ENCODE data around the gene DDC.

Gene DDC

DNA sequence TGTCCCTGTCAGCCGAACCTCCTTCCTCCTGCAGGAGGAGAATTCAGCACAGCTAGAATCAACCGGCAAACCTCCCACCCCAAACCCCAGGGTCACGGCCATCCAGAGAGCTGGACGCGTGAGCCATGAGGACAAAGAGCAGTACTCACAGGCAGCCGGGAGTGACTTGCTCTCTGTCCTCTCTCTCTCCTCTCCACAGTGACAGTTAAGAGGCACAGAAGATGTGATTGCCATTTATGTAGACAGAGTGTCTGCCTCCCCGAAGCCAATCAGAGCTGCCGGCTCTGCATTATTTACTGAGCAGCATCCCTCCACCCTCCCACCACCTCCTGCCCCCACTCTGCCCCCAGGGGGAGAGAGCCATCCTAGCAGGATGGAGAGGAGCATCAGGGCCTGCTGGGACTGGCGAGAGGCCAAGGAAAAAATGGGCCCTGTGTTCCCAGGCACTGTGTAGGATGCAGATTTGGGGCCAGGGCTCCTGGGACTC, 4.3 kb downstream of the DDC start:
- TF ChIP-seq SNAI2 (CRISPR knock-in tag; IDR thresholded peaks at IDR 0.05) = no peak
- TF ChIP-seq, protein P1, sequence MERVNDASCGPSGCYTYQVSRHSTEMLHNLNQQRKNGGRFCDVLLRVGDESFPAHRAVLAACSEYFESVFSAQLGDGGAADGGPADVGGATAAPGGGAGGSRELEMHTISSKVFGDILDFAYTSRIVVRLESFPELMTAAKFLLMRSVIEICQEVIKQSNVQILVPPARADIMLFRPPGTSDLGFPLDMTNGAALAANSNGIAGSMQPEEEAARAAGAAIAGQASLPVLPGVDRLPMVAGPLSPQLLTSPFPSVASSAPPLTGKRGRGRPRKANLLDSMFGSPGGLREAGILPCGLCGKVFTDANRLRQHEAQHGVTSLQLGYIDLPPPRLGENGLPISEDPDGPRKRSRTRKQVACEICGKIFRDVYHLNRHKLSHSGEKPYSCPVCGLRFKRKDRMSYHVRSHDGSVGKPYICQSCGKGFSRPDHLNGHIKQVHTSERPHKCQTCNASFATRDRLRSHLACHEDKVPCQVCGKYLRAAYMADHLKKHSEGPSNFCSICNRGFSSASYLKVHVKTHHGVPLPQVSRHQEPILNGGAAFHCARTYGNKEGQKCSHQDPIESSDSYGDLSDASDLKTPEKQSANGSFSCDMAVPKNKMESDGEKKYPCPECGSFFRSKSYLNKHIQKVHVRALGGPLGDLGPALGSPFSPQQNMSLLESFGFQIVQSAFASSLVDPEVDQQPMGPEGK (CRISPR knock-in tag; IDR thresholded peaks at IDR 0.05; ENCODE audit: borderline replicate concordance) = no peak
- TF ChIP-seq ZFP30 (CRISPR knock-in tag; IDR thresholded peaks at IDR 0.05) = no peak
- peak; percentile 48; the same call in 1 of the 2 replicates for TF ChIP-seq TCF4 (CRISPR knock-in tag; IDR thresholded peaks at IDR 0.05; ENCODE audit: borderline replicate concordance)
- TF ChIP-seq ZFP3 (CRISPR knock-in tag; IDR thresholded peaks at IDR 0.05) = no peak
- TF ChIP-seq, protein P2, sequence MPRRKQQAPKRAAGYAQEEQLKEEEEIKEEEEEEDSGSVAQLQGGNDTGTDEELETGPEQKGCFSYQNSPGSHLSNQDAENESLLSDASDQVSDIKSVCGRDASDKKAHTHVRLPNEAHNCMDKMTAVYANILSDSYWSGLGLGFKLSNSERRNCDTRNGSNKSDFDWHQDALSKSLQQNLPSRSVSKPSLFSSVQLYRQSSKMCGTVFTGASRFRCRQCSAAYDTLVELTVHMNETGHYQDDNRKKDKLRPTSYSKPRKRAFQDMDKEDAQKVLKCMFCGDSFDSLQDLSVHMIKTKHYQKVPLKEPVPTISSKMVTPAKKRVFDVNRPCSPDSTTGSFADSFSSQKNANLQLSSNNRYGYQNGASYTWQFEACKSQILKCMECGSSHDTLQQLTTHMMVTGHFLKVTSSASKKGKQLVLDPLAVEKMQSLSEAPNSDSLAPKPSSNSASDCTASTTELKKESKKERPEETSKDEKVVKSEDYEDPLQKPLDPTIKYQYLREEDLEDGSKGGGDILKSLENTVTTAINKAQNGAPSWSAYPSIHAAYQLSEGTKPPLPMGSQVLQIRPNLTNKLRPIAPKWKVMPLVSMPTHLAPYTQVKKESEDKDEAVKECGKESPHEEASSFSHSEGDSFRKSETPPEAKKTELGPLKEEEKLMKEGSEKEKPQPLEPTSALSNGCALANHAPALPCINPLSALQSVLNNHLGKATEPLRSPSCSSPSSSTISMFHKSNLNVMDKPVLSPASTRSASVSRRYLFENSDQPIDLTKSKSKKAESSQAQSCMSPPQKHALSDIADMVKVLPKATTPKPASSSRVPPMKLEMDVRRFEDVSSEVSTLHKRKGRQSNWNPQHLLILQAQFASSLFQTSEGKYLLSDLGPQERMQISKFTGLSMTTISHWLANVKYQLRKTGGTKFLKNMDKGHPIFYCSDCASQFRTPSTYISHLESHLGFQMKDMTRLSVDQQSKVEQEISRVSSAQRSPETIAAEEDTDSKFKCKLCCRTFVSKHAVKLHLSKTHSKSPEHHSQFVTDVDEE (CRISPR knock-in tag; IDR thresholded peaks at IDR 0.05) = peak; percentile 78; the same call in 1 of the 2 replicates
- peak; percentile 66 for ATAC-seq

DNA sequence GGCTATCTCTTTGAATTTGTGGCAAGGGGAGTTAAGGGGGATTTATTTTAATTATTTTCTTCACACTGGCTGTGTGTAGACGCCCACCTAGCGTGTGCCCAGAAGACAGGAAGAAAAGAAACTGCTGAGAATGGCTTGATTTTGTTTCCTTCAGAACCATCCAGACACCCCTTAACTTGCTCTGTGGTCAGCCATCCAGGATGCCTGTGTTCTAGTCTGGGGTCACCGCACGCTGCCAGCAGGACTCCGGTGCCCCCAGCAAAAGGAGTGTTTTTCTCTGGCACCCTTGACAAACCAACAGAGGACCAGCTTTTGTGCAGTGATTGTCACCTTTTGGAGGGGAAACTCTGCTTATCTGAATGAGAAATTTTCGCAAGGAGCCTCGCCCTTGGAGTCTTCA, 5.3 kb downstream of the DDC start:
- TF ChIP-seq ARNTL (CRISPR knock-in tag; IDR thresholded peaks at IDR 0.05; ENCODE audit: borderline replicate concordance, low read depth) = no peak
- TF ChIP-seq, protein P2 (CRISPR knock-in tag; IDR thresholded peaks at IDR 0.05) = no peak
- no peak for TF ChIP-seq PPARA (CRISPR knock-in tag; IDR thresholded peaks at IDR 0.05; ENCODE audit: borderline replicate concordance)
- TF ChIP-seq TOX (CRISPR knock-in tag; IDR thresholded peaks at IDR 0.05; ENCODE audit: borderline replicate concordance) = no peak
- no peak for TF ChIP-seq ESRRG (CRISPR knock-in tag; IDR thresholded peaks at IDR 0.05)
- TF ChIP-seq ZFP3 (CRISPR knock-in tag; IDR thresholded peaks at IDR 0.05) = no peak
- TF ChIP-seq, protein P1 (CRISPR knock-in tag; IDR thresholded peaks at IDR 0.05; ENCODE audit: borderline replicate concordance) = no peak
- TF ChIP-seq, protein P3, sequence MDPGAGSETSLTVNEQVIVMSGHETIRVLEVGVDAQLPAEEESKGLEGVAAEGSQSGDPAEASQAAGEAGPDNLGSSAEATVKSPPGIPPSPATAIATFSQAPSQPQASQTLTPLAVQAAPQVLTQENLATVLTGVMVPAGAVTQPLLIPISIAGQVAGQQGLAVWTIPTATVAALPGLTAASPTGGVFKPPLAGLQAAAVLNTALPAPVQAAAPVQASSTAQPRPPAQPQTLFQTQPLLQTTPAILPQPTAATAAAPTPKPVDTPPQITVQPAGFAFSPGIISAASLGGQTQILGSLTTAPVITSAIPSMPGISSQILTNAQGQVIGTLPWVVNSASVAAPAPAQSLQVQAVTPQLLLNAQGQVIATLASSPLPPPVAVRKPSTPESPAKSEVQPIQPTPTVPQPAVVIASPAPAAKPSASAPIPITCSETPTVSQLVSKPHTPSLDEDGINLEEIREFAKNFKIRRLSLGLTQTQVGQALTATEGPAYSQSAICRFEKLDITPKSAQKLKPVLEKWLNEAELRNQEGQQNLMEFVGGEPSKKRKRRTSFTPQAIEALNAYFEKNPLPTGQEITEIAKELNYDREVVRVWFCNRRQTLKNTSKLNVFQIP (CRISPR knock-in tag; IDR thresholded peaks at IDR 0.05; ENCODE audit: borderline replicate concordance, low read depth) = no peak
- TF ChIP-seq BACH2 (CRISPR knock-in tag; IDR thresholded peaks at IDR 0.05; ENCODE audit: borderline replicate concordance) = no peak
- no peak for TF ChIP-seq SNAI2 (CRISPR knock-in tag; IDR thresholded peaks at IDR 0.05)
- no peak for TF ChIP-seq CREB5 (CRISPR knock-in tag; IDR thresholded peaks at IDR 0.05; ENCODE audit: low read depth)
- TF ChIP-seq ZNF565 (CRISPR knock-in tag; conservative IDR thresholded peaks at IDR 0.05; ENCODE audit: low read depth) = no peak
- no peak for TF ChIP-seq CSRNP3 (CRISPR knock-in tag; IDR thresholded peaks at IDR 0.05)
- TF ChIP-seq ZC3H10 (CRISPR knock-in tag; IDR thresholded peaks at IDR 0.05) = no peak
- no peak for ATAC-seq
